DOHH2 (cell line): ENCODE data around the gene IGSF6.

Experiments used
- H3F3A ChIP-seq: fragments of 200-600 bp; sonication (generic), shearing (Covaris generic); 2 replicates; pipeline ENCODE4 v1.6.0; 2016; ENCODE audit warnings: antibody characterized with exemption, mild to moderate bottlenecking; ENCODE audit not compliant: control insufficient read depth, insufficient read depth
- H3K27ac ChIP-seq: fragments of 200-600 bp; sonication (generic); 2 replicates; pipeline ENCODE4 v1.5.1; 2014; ENCODE audit warnings: low read depth, mild to moderate bottlenecking, low read length, moderate library complexity
- H3K27me3 ChIP-seq: fragments of 200-600 bp; sonication (generic); 2 replicates; pipeline ENCODE4 v1.6.1; 2014; ENCODE audit warnings: mild to moderate bottlenecking, low read length, mixed read lengths; ENCODE audit not compliant: control insufficient read depth
- H3K36me3 ChIP-seq: fragments of 200-600 bp; sonication (generic); 2 replicates; pipeline ENCODE4 v1.6.1; 2014; ENCODE audit warnings: mild to moderate bottlenecking, low read length, moderate library complexity, mixed read lengths; ENCODE audit not compliant: control insufficient read depth
- H3K4me1 ChIP-seq: fragments of 200-600 bp; sonication (generic); 2 replicates; pipeline ENCODE4 v1.6.1; 2014; ENCODE audit warnings: mild to moderate bottlenecking, low read length, mixed read lengths; ENCODE audit not compliant: control insufficient read depth
- H3K4me2 ChIP-seq: fragments of 200-600 bp; sonication (generic); 2 replicates; pipeline ENCODE4 v1.6.0; 2014; ENCODE audit warnings: mild to moderate bottlenecking, low read length, moderate library complexity
- H3K4me3 ChIP-seq: fragments of 200-600 bp; sonication (generic); 2 replicates; pipeline ENCODE4 v1.5.1; 2014; ENCODE audit warnings: mild to moderate bottlenecking, low read length, mixed read lengths
- H3K79me2 ChIP-seq: fragments of 200-600 bp; sonication (generic); 2 replicates; pipeline ENCODE4 v1.6.1; 2014; ENCODE audit warnings: mild to moderate bottlenecking, low read length, mixed read lengths; ENCODE audit not compliant: control insufficient read depth
- H3K9me2 ChIP-seq: fragments of 200-600 bp; sonication (generic); replicated peaks from 2 replicates; pipeline ENCODE4 v1.6.1; 2014; ENCODE audit warnings: mild to moderate bottlenecking, low read length, mixed read lengths; ENCODE audit not compliant: control insufficient read depth
- H3K9me3 ChIP-seq: fragments of 200-600 bp; sonication (generic); 2 replicates; pipeline ENCODE4 v1.6.1; 2014; ENCODE audit warnings: antibody characterized with exemption, low read length, mixed read lengths; ENCODE audit not compliant: control insufficient read depth, insufficient read depth
- H4K20me1 ChIP-seq: fragments of 200-600 bp; sonication (generic); 2 replicates; pipeline ENCODE4 v1.6.0; 2014; ENCODE audit warnings: low read depth, mild to moderate bottlenecking, antibody characterized with exemption, low read length, moderate library complexity; ENCODE audit not compliant: control insufficient read depth, insufficient read depth
- EZH2phosphoT487 ChIP-seq: fragments of 200-600 bp; sonication (generic); IDR thresholded peaks from 2 replicates; pipeline ENCODE4 v1.6.1; 2017; ENCODE audit warnings: borderline replicate concordance, mild to moderate bottlenecking, antibody characterized with exemption, low read length, moderate library complexity, mixed read lengths
- TF ChIP-seq, protein P1 (sequence below): fragments of 200-600 bp; sonication (generic); IDR thresholded peaks from one replicate; pipeline ENCODE4 v1.5.1; 2014; ENCODE audit warnings: antibody characterized with exemption, mild to moderate bottlenecking, low read depth, low read length; ENCODE audit not compliant: poor library complexity, severe bottlenecking

IGSF6 gene

DNA sequence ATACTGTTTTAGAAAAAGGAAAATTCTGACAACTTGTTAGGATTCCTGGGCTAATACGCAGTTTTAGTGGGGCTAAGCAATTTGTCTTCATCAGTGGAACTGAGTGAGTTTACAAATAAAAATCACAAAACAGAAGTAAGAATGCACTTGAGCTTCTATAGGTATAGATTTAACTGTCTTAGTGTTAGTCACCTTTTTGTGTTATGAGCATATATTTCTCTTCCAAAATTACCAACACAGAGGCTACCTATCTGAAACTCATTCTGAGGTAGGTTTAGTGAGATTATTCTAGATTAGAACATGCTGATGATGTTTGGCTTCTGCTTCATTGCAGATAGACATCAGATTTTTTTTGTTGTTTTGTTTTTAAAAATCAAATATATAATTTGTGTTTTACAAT lies 29.9 kb downstream of the IGSF6 start:
- Histone ChIP-seq H3K4me1 (peaks cover 15% of the 10 kb centered on the region), H3K79me2 (peaks cover 2% of the 10 kb centered on the region; the same call in 1 of the 2 replicates), H3K4me3 (no peak overlapping the region), H4K20me1 (no peaks in the 10 kb centered on the region), H3K9me3 (no peaks in the 10 kb centered on the region), H3K27ac (no peak overlapping the region), H3K9me2 (no peaks in the 10 kb centered on the region), H3F3A (0 out of 2 replicates have a peak, but pooled peaks cover 7% of the 10 kb centered on the region), H3K4me2 (no peak overlapping the region), H3K36me3 (peaks cover 50% of the 10 kb centered on the region), H3K27me3 (no peaks in the 10 kb centered on the region)
- no peak for TF ChIP-seq EZH2phosphoT487
- TF ChIP-seq, protein P1, sequence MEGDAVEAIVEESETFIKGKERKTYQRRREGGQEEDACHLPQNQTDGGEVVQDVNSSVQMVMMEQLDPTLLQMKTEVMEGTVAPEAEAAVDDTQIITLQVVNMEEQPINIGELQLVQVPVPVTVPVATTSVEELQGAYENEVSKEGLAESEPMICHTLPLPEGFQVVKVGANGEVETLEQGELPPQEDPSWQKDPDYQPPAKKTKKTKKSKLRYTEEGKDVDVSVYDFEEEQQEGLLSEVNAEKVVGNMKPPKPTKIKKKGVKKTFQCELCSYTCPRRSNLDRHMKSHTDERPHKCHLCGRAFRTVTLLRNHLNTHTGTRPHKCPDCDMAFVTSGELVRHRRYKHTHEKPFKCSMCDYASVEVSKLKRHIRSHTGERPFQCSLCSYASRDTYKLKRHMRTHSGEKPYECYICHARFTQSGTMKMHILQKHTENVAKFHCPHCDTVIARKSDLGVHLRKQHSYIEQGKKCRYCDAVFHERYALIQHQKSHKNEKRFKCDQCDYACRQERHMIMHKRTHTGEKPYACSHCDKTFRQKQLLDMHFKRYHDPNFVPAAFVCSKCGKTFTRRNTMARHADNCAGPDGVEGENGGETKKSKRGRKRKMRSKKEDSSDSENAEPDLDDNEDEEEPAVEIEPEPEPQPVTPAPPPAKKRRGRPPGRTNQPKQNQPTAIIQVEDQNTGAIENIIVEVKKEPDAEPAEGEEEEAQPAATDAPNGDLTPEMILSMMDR, result no peak

DNA sequence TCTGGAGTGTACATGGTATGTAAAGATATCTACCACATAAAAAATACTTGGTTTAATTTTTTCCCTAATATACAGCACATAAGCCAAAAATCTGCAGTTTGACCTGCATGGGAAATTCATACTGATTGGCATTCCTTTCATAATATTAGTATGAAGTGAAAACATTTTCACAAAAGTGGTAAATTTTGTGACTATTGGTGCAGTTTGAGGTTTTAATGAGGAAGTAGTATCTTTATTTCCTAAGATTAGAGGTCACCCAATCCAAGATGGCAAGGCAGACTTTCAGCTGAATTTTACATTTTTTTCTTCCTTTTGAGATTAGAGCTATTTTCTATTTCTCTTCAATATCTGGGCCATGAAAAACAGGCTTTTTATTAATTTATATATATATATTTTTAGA lies 31.8 kb downstream of the IGSF6 start:
- Histone ChIP-seq H3K4me1 (peaks cover 23% of the 10 kb centered on the region), H3K27me3 (no peaks in the 10 kb centered on the region), H3K79me2 (peaks cover 14% of the 10 kb centered on the region), H3K4me3 (no peak overlapping the region), H4K20me1 (0 out of 2 replicates have a peak, but pooled peaks cover under 1% of the 10 kb centered on the region), H3F3A (0 out of 2 replicates have a peak, but pooled peaks cover 3% of the 10 kb centered on the region), H3K9me2 (no peaks in the 10 kb centered on the region), H3K27ac (no peak overlapping the region), H3K9me3 (no peaks in the 10 kb centered on the region), H3K4me2 (no peak overlapping the region), H3K36me3 (peaks cover 43% of the 10 kb centered on the region)
- TF ChIP-seq EZH2phosphoT487, result no peak
- TF ChIP-seq, protein P1, result no peak

DNA sequence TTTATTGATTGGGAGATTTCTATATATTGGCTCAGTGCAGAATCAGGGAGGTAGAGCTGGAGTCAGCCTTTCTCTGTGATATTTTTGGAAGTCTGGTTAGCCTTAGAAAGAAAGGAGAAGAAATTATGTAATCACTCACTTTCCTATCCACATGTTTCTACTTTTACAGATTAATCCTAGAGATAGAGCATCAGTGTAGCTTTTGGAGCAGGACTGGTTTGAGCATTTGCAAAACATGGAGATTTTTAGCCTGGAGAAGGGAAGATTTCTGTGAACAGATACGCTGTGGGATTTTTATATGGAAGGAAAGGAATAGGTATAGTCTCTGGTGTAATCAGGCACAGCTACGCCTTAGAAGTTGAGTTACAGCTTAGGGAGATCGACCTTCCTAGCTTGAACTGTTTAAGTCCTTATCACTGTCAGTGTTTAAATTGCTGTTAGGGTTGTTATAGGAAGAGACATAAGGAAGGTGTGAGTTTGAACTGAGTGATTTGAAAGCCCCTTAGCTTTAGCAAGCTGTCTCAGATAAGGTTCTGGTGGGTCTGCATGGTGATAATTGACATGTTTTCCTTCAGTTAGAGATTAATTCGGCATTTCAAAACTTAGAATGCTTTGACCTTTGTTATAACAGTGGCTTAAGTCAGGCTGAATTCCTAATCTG lies 32.5 kb downstream of the IGSF6 start:
- TF ChIP-seq, protein P1, result no peak
- no peak for TF ChIP-seq EZH2phosphoT487
- Histone ChIP-seq H3K9me3 (no peaks in the 10 kb centered on the region), H3K27me3 (no peaks in the 10 kb centered on the region), H3K4me3 (no peak overlapping the region), H3K9me2 (no peaks in the 10 kb centered on the region), H3K36me3 (peaks cover 40% of the 10 kb centered on the region), H3F3A (no peaks in the 10 kb centered on the region), H3K27ac (no peak overlapping the region), H3K79me2 (peaks cover 21% of the 10 kb centered on the region), H4K20me1 (0 out of 2 replicates have a peak, but pooled peaks cover 5% of the 10 kb centered on the region), H3K4me2 (no peak overlapping the region), H3K4me1 (peaks cover 28% of the 10 kb centered on the region)
